Thyroid gland (tissue), 4 donors: ENCODE results near the gene PLB1.

Experiments
- POLR2A ChIP-seq, 2 donors: fragments of 450-650 bp; IDR thresholded peaks; one replicate each; pipeline ENCODE4 v1.6.1; 2017; ENCODE audit warnings: antibody characterized with exemption in 2 of 2, mild to moderate bottlenecking in 2 of 2, moderate library complexity in 1 of 2
- TF ChIP-seq, protein P1 (sequence below), 6 experiments: fragments of 200-600 bp in 3 of 6; fragments of 450-650 bp in 3 of 6; sonication (generic) in 3 of 6; IDR thresholded peaks; one replicate each; pipeline ENCODE4 v1.5.1; 2016 to 2019; ENCODE audit warnings: antibody characterized with exemption in 6 of 6, mild to moderate bottlenecking in 2 of 6, inconsistent platforms in 1 of 6, moderate library complexity in 1 of 6

GRCh38 chr2:28565720-28566295 is 69.9 kb downstream of the PLB1 start:
- TF ChIP-seq, protein P1, sequence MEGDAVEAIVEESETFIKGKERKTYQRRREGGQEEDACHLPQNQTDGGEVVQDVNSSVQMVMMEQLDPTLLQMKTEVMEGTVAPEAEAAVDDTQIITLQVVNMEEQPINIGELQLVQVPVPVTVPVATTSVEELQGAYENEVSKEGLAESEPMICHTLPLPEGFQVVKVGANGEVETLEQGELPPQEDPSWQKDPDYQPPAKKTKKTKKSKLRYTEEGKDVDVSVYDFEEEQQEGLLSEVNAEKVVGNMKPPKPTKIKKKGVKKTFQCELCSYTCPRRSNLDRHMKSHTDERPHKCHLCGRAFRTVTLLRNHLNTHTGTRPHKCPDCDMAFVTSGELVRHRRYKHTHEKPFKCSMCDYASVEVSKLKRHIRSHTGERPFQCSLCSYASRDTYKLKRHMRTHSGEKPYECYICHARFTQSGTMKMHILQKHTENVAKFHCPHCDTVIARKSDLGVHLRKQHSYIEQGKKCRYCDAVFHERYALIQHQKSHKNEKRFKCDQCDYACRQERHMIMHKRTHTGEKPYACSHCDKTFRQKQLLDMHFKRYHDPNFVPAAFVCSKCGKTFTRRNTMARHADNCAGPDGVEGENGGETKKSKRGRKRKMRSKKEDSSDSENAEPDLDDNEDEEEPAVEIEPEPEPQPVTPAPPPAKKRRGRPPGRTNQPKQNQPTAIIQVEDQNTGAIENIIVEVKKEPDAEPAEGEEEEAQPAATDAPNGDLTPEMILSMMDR (IDR thresholded peaks at IDR 0.05), result no peak
- no peak for TF ChIP-seq POLR2A (IDR thresholded peaks at IDR 0.05)
